Measurements from ENCODE around the gene GDE1.
A peak's percentile ranks its signal among the peaks of the same experiment; 100 is the strongest.

The GDE1 gene

GRCh38 chr16:19542138-19542821 is 20.4 kb upstream of the GDE1 start:
- no peak for TF ChIP-seq CTCF (IDR thresholded peaks at IDR 0.05; ENCODE audit: low read depth, low read length)
- Histone ChIP-seq H3K4me3 (ENCODE audit: low read depth, low read length) (no peak overlapping the region), H3K27ac (no peak overlapping the region), H3K9me3 (ENCODE audit: severe bottlenecking) (no peaks in the 10 kb centered on the region), H3K36me3 (peaks cover 64% of the 10 kb centered on the region), H3K27me3 (ENCODE audit: insufficient read depth, low read depth, severe bottlenecking) (no peaks in the 10 kb centered on the region)
- DNase-seq = peak; percentile 40

GRCh38 chr16:19540241-19540970 is 18.5 kb upstream of the GDE1 start:
- TF ChIP-seq CTCF (IDR thresholded peaks at IDR 0.05; ENCODE audit: low read depth, low read length) = no peak
- H3K27ac ChIP-seq = no peak overlapping the region
- H3K4me3 ChIP-seq (ENCODE audit: low read depth, low read length) = no peak overlapping the region
- no peaks in the 10 kb centered on the region for H3K9me3 ChIP-seq (ENCODE audit: severe bottlenecking)
- DNase-seq = no peak
- no peaks in the 10 kb centered on the region for H3K27me3 ChIP-seq (ENCODE audit: insufficient read depth, low read depth, severe bottlenecking)
- H3K36me3 ChIP-seq = peaks cover 67% of the 10 kb centered on the region

GRCh38 chr16:19532601-19533000 is 10.7 kb upstream of the GDE1 start:
- Histone ChIP-seq H3K9me3 (ENCODE audit: severe bottlenecking) (no peaks in the 10 kb centered on the region), H3K27ac (no peak overlapping the region), H3K4me3 (ENCODE audit: low read depth, low read length) (no peak overlapping the region), H3K27me3 (ENCODE audit: insufficient read depth, low read depth, severe bottlenecking) (no peaks in the 10 kb centered on the region), H3K36me3 (peaks cover 63% of the 10 kb centered on the region)
- no peak for TF ChIP-seq CTCF (IDR thresholded peaks at IDR 0.05; ENCODE audit: low read depth, low read length)
- no peak for DNase-seq

GRCh38 chr16:19528666-19529065 is 6.8 kb upstream of the GDE1 start:
- H3K36me3 ChIP-seq = peaks cover 41% of the 10 kb centered on the region
- H3K9me3 ChIP-seq (ENCODE audit: severe bottlenecking) = no peaks in the 10 kb centered on the region
- H3K4me3 ChIP-seq (ENCODE audit: low read depth, low read length) = no peak overlapping the region
- no peak for TF ChIP-seq CTCF (IDR thresholded peaks at IDR 0.05; ENCODE audit: low read depth, low read length)
- no peaks in the 10 kb centered on the region for H3K27me3 ChIP-seq (ENCODE audit: insufficient read depth, low read depth, severe bottlenecking)
- H3K27ac ChIP-seq = no peak overlapping the region
- no peak for DNase-seq

- H3K4me3 ChIP-seq (ENCODE audit: low read depth, low read length) = no peak overlapping the region
- H3K9me3 ChIP-seq (ENCODE audit: severe bottlenecking) = no peaks in the 10 kb centered on the region
- no peaks in the 10 kb centered on the region for H3K27me3 ChIP-seq (ENCODE audit: insufficient read depth, low read depth, severe bottlenecking)
- peaks cover 28% of the 10 kb centered on the region for H3K36me3 ChIP-seq
- no peak for DNase-seq
- no peak for TF ChIP-seq CTCF (IDR thresholded peaks at IDR 0.05; ENCODE audit: low read depth, low read length)
- H3K27ac ChIP-seq = no peak overlapping the region
These were observed 5.3 kb upstream of the GDE1 start for GRCh38 chr16:19527161-19527560.
